Measurements from ENCODE around the gene UBASH3B.

The UBASH3B gene

GRCh38 chr11:122785031-122785541 lies 129.6 kb downstream of the UBASH3B start:
- DNase-seq = no peak

GRCh38 chr11:122786896-122787295 lies 131.4 kb downstream of the UBASH3B start:
- DNase-seq = no peak

GRCh38 chr11:122788781-122789535 lies 133.4 kb downstream of the UBASH3B start:
- no peak for DNase-seq

GRCh38 chr11:122789907-122790306 lies 134.4 kb downstream of the UBASH3B start:
- no peak for DNase-seq

GRCh38 chr11:122791411-122791810 lies 135.9 kb downstream of the UBASH3B start:
- DNase-seq = no peak

GRCh38 chr11:122791836-122792235 lies 136.3 kb downstream of the UBASH3B start:
- no peak for DNase-seq

- no peak for DNase-seq
Observed at GRCh38 chr11:122793515-122793914, 138.0 kb downstream of the UBASH3B start.

GRCh38 chr11:122795307-122795706 lies 139.8 kb downstream of the UBASH3B start:
- no peak for DNase-seq

- no peak for DNase-seq
Observed at GRCh38 chr11:122796128-122796717, 140.7 kb downstream of the UBASH3B start.

GRCh38 chr11:122797651-122798050 lies 142.1 kb downstream of the UBASH3B start:
- no peak for DNase-seq

GRCh38 chr11:122799406-122800105 lies 144.0 kb downstream of the UBASH3B start:
- DNase-seq = no peak

- no peak for DNase-seq
Observed at GRCh38 chr11:122802876-122803275, 147.4 kb downstream of the UBASH3B start.

- DNase-seq = no peak
Observed at GRCh38 chr11:122803306-122803705, 147.8 kb downstream of the UBASH3B start.

- no peak for DNase-seq
Observed at GRCh38 chr11:122803716-122804115, 148.2 kb downstream of the UBASH3B start.

GRCh38 chr11:122804161-122804560 lies 148.6 kb downstream of the UBASH3B start:
- no peak for DNase-seq

- no peak for DNase-seq
Observed at GRCh38 chr11:122804796-122805195, 149.3 kb downstream of the UBASH3B start.

- DNase-seq = no peak
Observed at GRCh38 chr11:122807731-122808477, 152.4 kb downstream of the UBASH3B start.

- no peak for DNase-seq
Observed at GRCh38 chr11:122808478-122808869, 153.0 kb downstream of the UBASH3B start.

- no peak for DNase-seq
Observed at GRCh38 chr11:122809866-122810265, 154.3 kb downstream of the UBASH3B start.

GRCh38 chr11:122811721-122812120 lies 156.2 kb downstream of the UBASH3B start:
- no peak for DNase-seq

- DNase-seq = no peak
Observed at GRCh38 chr11:122812638-122813037, 157.1 kb downstream of the UBASH3B start.

GRCh38 chr11:122813176-122813893 lies 157.8 kb downstream of the UBASH3B start:
- no peak for DNase-seq

Measured in right kidney (tissue), 1 donor.